Heart left ventricle (tissue), 16 donors: Measurements from ENCODE around the gene ZNF408. TPM values are rescaled to one million over a fixed set of nuclear protein-coding genes. Genes with fewer than 3 reads are reported as not detected.
A peak's percentile ranks its signal among the peaks of the same experiment; 100 is the strongest.

ENCODE experiments used
- ATAC-seq, 4 donors: fragments of 200-7000 bp; cut with Tn5 transposase; one replicate each; pipeline ENCODE4 v1.9.1; 2020 to 2022; ENCODE audit warnings: moderate library complexity in 4 of 4, mild to moderate bottlenecking in 3 of 4, moderate number of reproducible peaks in 1 of 4
- DNase-seq, 5 donors: peaks; one replicate each; pipeline ENCODE4 v3.0.0-alpha.2; 2020
- H3K27ac ChIP-seq, 12 donors: fragments of 200-600 bp; sonication (generic) in 4 of 12; one replicate each; pipeline versions ENCODE4 v1.5.0 to v1.8.0; 2016 to 2022; ENCODE audit warnings: mild to moderate bottlenecking in 2 of 12
- H3K27me3 ChIP-seq, 9 donors: fragments of 200-600 bp; sonication (generic) in 2 of 9; one replicate each; pipeline versions ENCODE4 v1.5.1 to v1.8.0; 2016 to 2022; ENCODE audit warnings: mild to moderate bottlenecking in 3 of 9
- H3K36me3 ChIP-seq, 9 donors: fragments of 200-600 bp; sonication (generic) in 2 of 9; one replicate each; pipeline versions ENCODE4 v1.5.0 to v1.8.0; 2018 to 2022; ENCODE audit warnings: mild to moderate bottlenecking in 2 of 9
- H3K4me1 ChIP-seq, 12 donors: fragments of 200-600 bp; sonication (generic) in 4 of 12; one replicate each; pipeline versions ENCODE4 v1.5.0 to v1.8.0; 2016 to 2022; ENCODE audit warnings: mild to moderate bottlenecking in 3 of 12
- H3K4me3 ChIP-seq, 12 donors: fragments of 200-600 bp; sonication (generic) in 4 of 12; one replicate each; pipeline versions ENCODE4 v1.5.0 to v1.8.0; 2017 to 2022; ENCODE audit warnings: mild to moderate bottlenecking in 9 of 12, moderate library complexity in 4 of 12
- H3K9me3 ChIP-seq, 12 donors: fragments of 200-600 bp; sonication (generic) in 4 of 12; one replicate each; pipeline versions ENCODE4 v1.5.0 to v1.8.0; 2016 to 2022; ENCODE audit warnings: mild to moderate bottlenecking in 1 of 12
- POLR2A ChIP-seq, 2 donors: fragments of 450-650 bp; IDR thresholded peaks; one replicate each; pipeline ENCODE4 v1.6.1; 2017; ENCODE audit warnings: antibody characterized with exemption in 2 of 2, mild to moderate bottlenecking in 2 of 2, moderate library complexity in 2 of 2
- WGBS, 4 donors: extraction: QIAGEN DNeasy Blood & Tissue Kit in 2 of 4; methylation state at CpG; one replicate each; pipeline versions ENCODE4 v1.1.5 to v1.1.7; 2013 to 2018; 5-methylcytosine and 5-hydroxymethylcytosine counted together
- intact Hi-C, 10 donors: fragments of 100-400 bp; cut with DNase I; formaldehyde crosslinking; loops; one replicate each; pipeline versions ENCODE4 v1.11.1 to v1.14.2; 2022
- polyA plus RNA-seq, 2 donors: library from polyadenylated mRNA; stranded (reverse); fragments of 200-250 nt; gene quantifications; one replicate each; pipeline ENCODE4 v1.2.3, GENCODE V29; 2013
- total RNA-seq, 9 donors: library from RNA; depleted of rRNA in 2 of 9; stranded (reverse); fragments of >200 nt in 2 of 9; fragmentation: NEBNext Ultra II Directional in 3 of 9; extraction: Animal tissue kit (Norgen Biotek cat#: 25700) in 3 of 9; gene quantifications; one replicate each; pipeline versions ENCODE4 v1.1.0 to v1.2.4, GENCODE V29; 2016 to 2023
- TF ChIP-seq, protein P1 (sequence below), 12 donors: fragments of 200-600 bp; sonication (generic) in 4 of 12; IDR thresholded peaks; one replicate each; pipeline versions ENCODE4 v1.5.0 to v1.8.0; 2018 to 2022; ENCODE audit warnings: antibody characterized with exemption in 12 of 12, mild to moderate bottlenecking in 5 of 12
- donor health status: ischemic (EF 13 %, LVEDD 7.1; RV severe dilation, severe dysfunction).
- donor health status: healthy with polysubstance abuse.
- donor health status: DM: no; HTN: yes; CAD: no.
- donor health status: DM: no; HTN: no; CAD: no.
- donor health status: ischemic (EF 25% LVEDD 6.9; RV normal size, moderate dysfunction).
- donor health status: ischemic (EF 25% LVEDD 5.7; RV mildly dilated, moderate dysfunction).
- donor health status: healthy.
- donor health status: DM: yes; HTN: yes; CAD: no.
- donor health status: ischemic (EF 35%, LVEDD 5.7; RV mildly dilated, moderate dysfunction).
- donor health status: nonischemic (EF 11% LVEDD 7.7; RV severe dilation, severe dysfunction).
- donor health status: DM: yes; HTN: yes; CAD: no.
- donor health status: PGD.
- donor health status: ischemic (EF 29% LVEDD 5.4; RV normal size, mild dysfunction).
- donor health status: nonischemic (EF 23%, LVEDD 6.1; RV moderate dilation, normal function).

Gene ZNF408
- total and polyA plus RNA-seq, 11 donors: 5.3 to 10.0 (median 7.1) TPM

DNA sequence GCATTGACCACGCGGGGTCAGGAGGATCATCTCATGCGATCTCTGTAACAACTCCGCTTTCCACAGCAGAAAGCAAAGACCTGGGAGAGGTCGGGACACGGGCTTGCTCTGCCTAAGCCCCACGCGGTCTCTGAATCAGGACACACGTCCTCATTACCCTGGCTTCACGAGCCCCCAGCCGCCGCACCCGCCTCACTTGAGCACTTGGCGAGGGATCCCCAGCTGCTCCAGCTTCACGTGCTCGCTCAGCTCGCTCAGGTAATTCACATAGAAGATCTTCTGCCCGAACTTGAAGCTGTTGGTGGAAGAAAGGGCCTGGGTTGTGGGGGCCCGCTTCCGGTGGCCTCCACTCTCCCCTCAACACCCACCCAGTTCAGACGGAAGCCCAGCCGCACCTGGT, 20.0 kb upstream of the ZNF408 start:
- no peak overlapping the region for H3K4me3 ChIP-seq
- no peak for DNase-seq
- intact Hi-C loops: loop anchor here in 1 of 10 donors (5.0 kb wide), 1 partner anchor 64 kb away; the partner anchor contains the start of genes ATG13 and HARBI1
- peaks cover 0 to 48% (median 39%) of the 10 kb centered on the region in 12 donors for H3K4me1 ChIP-seq
- TF ChIP-seq, protein P1, sequence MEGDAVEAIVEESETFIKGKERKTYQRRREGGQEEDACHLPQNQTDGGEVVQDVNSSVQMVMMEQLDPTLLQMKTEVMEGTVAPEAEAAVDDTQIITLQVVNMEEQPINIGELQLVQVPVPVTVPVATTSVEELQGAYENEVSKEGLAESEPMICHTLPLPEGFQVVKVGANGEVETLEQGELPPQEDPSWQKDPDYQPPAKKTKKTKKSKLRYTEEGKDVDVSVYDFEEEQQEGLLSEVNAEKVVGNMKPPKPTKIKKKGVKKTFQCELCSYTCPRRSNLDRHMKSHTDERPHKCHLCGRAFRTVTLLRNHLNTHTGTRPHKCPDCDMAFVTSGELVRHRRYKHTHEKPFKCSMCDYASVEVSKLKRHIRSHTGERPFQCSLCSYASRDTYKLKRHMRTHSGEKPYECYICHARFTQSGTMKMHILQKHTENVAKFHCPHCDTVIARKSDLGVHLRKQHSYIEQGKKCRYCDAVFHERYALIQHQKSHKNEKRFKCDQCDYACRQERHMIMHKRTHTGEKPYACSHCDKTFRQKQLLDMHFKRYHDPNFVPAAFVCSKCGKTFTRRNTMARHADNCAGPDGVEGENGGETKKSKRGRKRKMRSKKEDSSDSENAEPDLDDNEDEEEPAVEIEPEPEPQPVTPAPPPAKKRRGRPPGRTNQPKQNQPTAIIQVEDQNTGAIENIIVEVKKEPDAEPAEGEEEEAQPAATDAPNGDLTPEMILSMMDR (IDR thresholded peaks at IDR 0.05): no peak
- no peak for TF ChIP-seq POLR2A (IDR thresholded peaks at IDR 0.05)
- H3K9me3 ChIP-seq: no peaks in the 10 kb centered on the region
- no peak for ATAC-seq
- peaks cover 0 to 93% (median 66%) of the 10 kb centered on the region in 9 donors for H3K36me3 ChIP-seq
- H3K27ac ChIP-seq: no peak overlapping the region
- H3K27me3 ChIP-seq: no peaks in the 10 kb centered on the region
- 89 to 93% (median 91%) methylated on average over 17 to 22 of the region's 22 CpGs for WGBS, 4 donors

DNA sequence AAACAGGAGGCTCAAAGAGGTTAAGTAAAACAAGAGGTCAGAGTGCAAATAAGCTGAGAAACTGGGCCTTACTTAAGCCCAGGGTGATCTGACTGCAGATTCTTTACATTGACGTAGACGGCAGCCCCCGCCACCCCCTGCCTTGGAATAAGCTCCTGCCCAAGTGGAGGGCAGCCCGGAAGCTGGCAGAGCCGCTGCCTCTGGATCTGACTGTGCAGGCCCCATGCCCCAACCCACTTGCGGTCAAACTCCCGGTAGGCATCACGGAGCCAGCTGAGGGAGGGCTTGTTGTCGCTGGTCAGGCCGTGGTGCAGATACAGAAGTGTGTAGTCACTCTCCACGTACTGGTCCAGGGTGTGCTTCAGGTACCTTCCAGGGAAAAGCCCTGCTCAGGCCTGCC, 19.0 kb upstream of the ZNF408 start:
- peaks cover 0 to 45% (median 34%) of the 10 kb centered on the region in 12 donors for H3K4me1 ChIP-seq

DNA sequence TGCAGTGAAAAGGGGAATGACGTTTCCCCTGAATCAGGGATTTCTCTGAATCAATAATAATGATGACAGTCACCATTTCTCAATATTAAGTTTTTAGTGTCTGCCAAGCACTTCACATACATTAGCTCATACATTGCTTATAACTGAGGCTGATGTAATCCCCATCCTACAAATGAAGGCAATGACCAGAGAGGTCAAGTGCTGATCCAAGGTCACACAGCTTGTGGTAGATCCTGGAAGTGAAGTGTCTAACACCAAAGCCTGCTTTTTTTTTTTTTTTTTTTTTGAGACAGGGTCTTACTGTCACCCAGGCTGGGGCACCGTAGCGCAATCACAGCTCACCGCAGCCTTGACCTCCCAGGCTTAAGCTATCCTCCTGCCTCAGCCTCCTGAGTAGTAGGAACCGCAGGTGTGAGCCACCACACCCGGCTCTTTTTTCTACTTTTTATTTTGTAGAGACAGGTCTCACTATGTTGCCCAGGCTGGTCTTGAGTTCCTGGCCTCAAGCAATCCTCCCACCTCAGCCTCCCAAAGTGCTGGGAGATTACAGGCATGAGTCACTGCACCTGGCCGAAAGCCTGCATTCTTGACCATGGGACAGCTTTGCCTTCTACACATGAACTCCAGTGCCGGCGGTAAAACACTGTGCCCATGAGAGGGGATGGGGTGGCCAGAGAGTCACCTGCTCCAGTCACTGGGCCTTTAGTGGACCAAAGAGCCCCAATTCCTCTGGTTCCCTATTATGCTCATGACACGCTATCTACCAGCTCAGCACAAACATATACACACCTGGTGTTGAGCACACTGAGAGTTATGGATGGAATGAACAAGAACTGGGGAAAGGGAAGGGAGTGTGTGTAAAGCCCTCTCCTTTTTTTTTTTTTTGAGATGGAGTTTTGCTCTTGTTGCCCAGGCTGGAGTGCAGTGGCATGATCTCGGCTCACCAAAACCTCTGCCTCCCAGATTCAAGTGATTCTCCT, 17.8 kb upstream of the ZNF408 start:
- no peak for TF ChIP-seq POLR2A (IDR thresholded peaks at IDR 0.05)
- TF ChIP-seq, protein P1 (IDR thresholded peaks at IDR 0.05): no peak
- Histone ChIP-seq H3K27me3 (no peaks in the 10 kb centered on the region), H3K27ac (peak overlapping the region; percentile 26 to 89 (median 78)), H3K4me1 (peaks cover 0 to 50% (median 36%) of the 10 kb centered on the region in 12 donors), H3K36me3 (peaks cover 0 to 96% (median 72%) of the 10 kb centered on the region in 9 donors), H3K9me3 (no peaks in the 10 kb centered on the region), H3K4me3 (no peak overlapping the region)
- intact Hi-C loops: loop anchor here in 1 of 10 donors (5.0 kb wide), 1 partner anchor 66 kb away; the partner anchor contains the start of genes ATG13 and HARBI1
- ATAC-seq (no peak), DNase-seq (no peak)
- WGBS, 4 donors: 87 to 92% (median 89%) methylated on average over 11 of the region's 11 CpGs

More for the DNA sequence above, 19.0 kb upstream of the ZNF408 start:
- WGBS, 4 donors: 92 to 94% (median 93%) methylated on average over 6 to 11 of the region's 11 CpGs
- Histone ChIP-seq H3K36me3 (peaks cover 0 to 96% (median 70%) of the 10 kb centered on the region in 9 donors), H3K27ac (no peak overlapping the region), H3K27me3 (no peaks in the 10 kb centered on the region), H3K9me3 (no peaks in the 10 kb centered on the region), H3K4me3 (no peak overlapping the region)
- no peak for TF ChIP-seq POLR2A (IDR thresholded peaks at IDR 0.05)
- TF ChIP-seq, protein P1 (IDR thresholded peaks at IDR 0.05): no peak
- ATAC-seq: no peak
- intact Hi-C loops: loop anchor here in 1 of 10 donors (5.0 kb wide), 1 partner anchor 65 kb away; the partner anchor contains the start of genes ATG13 and HARBI1
- DNase-seq: no peak

DNA sequence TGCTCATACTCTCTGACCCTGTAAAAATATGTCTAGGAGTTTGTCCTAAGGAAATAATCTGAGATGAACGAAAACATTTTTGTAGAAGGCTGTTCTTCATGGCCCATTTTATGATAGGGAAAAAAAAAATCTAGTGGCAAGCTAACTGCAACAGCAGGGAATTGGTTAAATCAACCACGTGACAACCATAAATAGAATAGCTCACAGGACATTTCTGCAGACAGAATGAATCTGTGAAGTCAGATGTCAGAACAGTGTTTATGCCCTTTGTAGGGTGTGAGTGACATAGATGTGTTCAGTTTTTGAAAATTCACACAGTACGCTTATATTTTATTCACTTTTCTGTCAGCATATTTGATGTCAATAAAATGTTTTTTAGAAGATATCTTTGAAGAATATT, 16.5 kb upstream of the ZNF408 start:
- Histone ChIP-seq H3K4me1 (peaks cover 0 to 55% (median 36%) of the 10 kb centered on the region in 12 donors), H3K9me3 (no peaks in the 10 kb centered on the region), H3K4me3 (no peak overlapping the region), H3K27ac (peak overlapping the region; percentile 26 to 89 (median 78)), H3K27me3 (no peaks in the 10 kb centered on the region), H3K36me3 (peaks cover 0 to 96% (median 72%) of the 10 kb centered on the region in 9 donors)
- no peak for TF ChIP-seq POLR2A (IDR thresholded peaks at IDR 0.05)
- TF ChIP-seq, protein P1 (IDR thresholded peaks at IDR 0.05): no peak
- intact Hi-C loops: loop anchor here in 1 of 10 donors (5.0 kb wide), 1 partner anchor 67 kb away; the partner anchor contains the start of genes ATG13 and HARBI1
- 38 to 49% (median 45%) methylated on average over 3 of the region's 3 CpGs for WGBS, 4 donors
- DNase-seq: no peak
- peak; percentile 62 to 79 (median 72) for ATAC-seq
